CD4-positive, alpha-beta memory T cell (primary cell): ENCODE data around the gene P4HA1. TPM values are rescaled to one million over a fixed set of nuclear protein-coding genes. Genes with fewer than 3 reads are reported as not detected.
A peak's percentile ranks its signal among the peaks of the same experiment; 100 is the strongest.

Experiments
- CTCF ChIA-PET: fragments of 350-600 bp; sonication (Branson Sonifier 250); formaldehyde crosslinking; loops from one replicate; lab custom pipeline; 2021; ENCODE audit warnings: inconsistent platforms; ENCODE audit not compliant: partially characterized antibody; lab: Charles Lee
- POLR2A ChIA-PET: fragments of 350-600 bp; sonication (Branson Sonifier 250); formaldehyde crosslinking; loops from one replicate; lab custom pipeline; 2021; ENCODE audit not compliant: partially characterized antibody; lab: Charles Lee
- DNase-seq, 5 donors: peaks; one replicate each; pipeline versions ENCODE4 v3.0.0 to v3.0.0-alpha.2; 2020 to 2022; ENCODE audit warnings: mixed read lengths in 1 of 5
- H3K27ac ChIP-seq: one replicate; pipeline ENCODE4 v1.7.0; 2013; ENCODE audit warnings: low read depth, low read length
- H3K27me3 ChIP-seq: 2 replicates; pipeline ENCODE4 v1.7.0; 2013; ENCODE audit warnings: mild to moderate bottlenecking, low read length, moderate library complexity; ENCODE audit not compliant: insufficient read depth
- H3K36me3 ChIP-seq: 2 replicates; pipeline ENCODE4 v1.7.0; 2013; ENCODE audit warnings: mild to moderate bottlenecking, low read length, moderate library complexity; ENCODE audit not compliant: insufficient read depth
- H3K4me1 ChIP-seq: 2 replicates; pipeline ENCODE4 v1.7.0; 2013; ENCODE audit warnings: mild to moderate bottlenecking, low read length, moderate library complexity; ENCODE audit not compliant: insufficient read depth
- H3K4me3 ChIP-seq, 2 donors: one replicate each; pipeline ENCODE4 v1.7.0; 2013; ENCODE audit warnings: low read length in 2 of 2, mild to moderate bottlenecking in 1 of 2
- H3K9me3 ChIP-seq, 2 donors: one replicate each; pipeline ENCODE4 v1.7.0; 2013; ENCODE audit warnings: low read length in 2 of 2, control low read depth in 1 of 2; ENCODE audit not compliant: control insufficient read depth in 1 of 2
- H3K27ac Mint-ChIP-seq, 7 donors: one replicate each; pipeline ENCODE4 v1.8.0; 2020 to 2021; ENCODE audit warnings: mixed read lengths in 7 of 7, mild to moderate bottlenecking in 6 of 7, inconsistent platforms in 3 of 7, moderate library complexity in 3 of 7
- H3K27me3 Mint-ChIP-seq, 2 donors: one replicate each; pipeline ENCODE4 v1.8.0; 2020 to 2021; ENCODE audit warnings: mixed read lengths in 2 of 2
- H3K36me3 Mint-ChIP-seq, 2 donors: one replicate each; pipeline ENCODE4 v1.8.0; 2020 to 2021; ENCODE audit warnings: mixed read lengths in 2 of 2, inconsistent platforms in 1 of 2, mild to moderate bottlenecking in 1 of 2
- H3K4me1 Mint-ChIP-seq, 4 donors: one replicate each; pipeline ENCODE4 v1.8.0; 2020 to 2021; ENCODE audit warnings: mixed read lengths in 4 of 4, mild to moderate bottlenecking in 1 of 4
- H3K4me3 Mint-ChIP-seq, 8 donors: one replicate each; pipeline ENCODE4 v1.8.0; 2020 to 2021; ENCODE audit warnings: mixed read lengths in 8 of 8, mild to moderate bottlenecking in 7 of 8, moderate library complexity in 6 of 8, inconsistent platforms in 3 of 8
- H3K9me3 Mint-ChIP-seq, 8 donors: one replicate each; pipeline ENCODE4 v1.8.0; 2020 to 2021; ENCODE audit warnings: mixed read lengths in 8 of 8, mild to moderate bottlenecking in 5 of 8, inconsistent platforms in 3 of 8, moderate library complexity in 1 of 8
- intact Hi-C: fragments of 100-400 bp; cut with micrococcal nuclease; formaldehyde crosslinking; loops from one replicate; pipeline ENCODE4 v1.15.1; 2023
- polyA plus RNA-seq, 2 donors: library from polyadenylated mRNA; unstranded; fragments of 300-500 nt; fragmentation: Illumina TruSeq; gene quantifications; one replicate each; pipeline ENCODE4 v1.2.3, GENCODE V29; 2021
- total RNA-seq, 2 experiments: library from RNA; stranded (reverse); gene quantifications; one replicate each; pipeline ENCODE4 v1.2.3, GENCODE V29; 2021

Gene P4HA1
- 10 to 100 TPM; 17.8 to 18.6 TPM for total RNA-seq
- 10 to 100 TPM; 22.9 to 41.4 TPM for polyA plus RNA-seq

- DNase-seq, result peak; percentile 94 to 98 (median 95)
- Histone ChIP-seq H3K27me3 (no peaks in the 10 kb centered on the region), H3K4me3 (peak within 1 kb of the TSS; percentile 52 to 95), H3K36me3 (no peaks in the 10 kb centered on the region), H3K9me3 (no peaks in the 10 kb centered on the region), H3K4me1 (peaks cover 22% of the 10 kb centered on the region), H3K27ac (peak within 1 kb of the TSS; percentile 87)
- peaks cover 13 to 53% (median 29%) of the 10 kb centered on the region in 4 donors for H3K4me1 Mint-ChIP-seq
- CTCF ChIA-PET, result interaction anchor here (0.6 to 6.8 kb wide), 35 partner anchors 9 to 744 kb away, joined by 3 to 158 read pairs (median 5); partner anchors contain the start of genes DNAJB12, ECD, FAM149B1 and MRPS16
- H3K27me3 Mint-ChIP-seq, result no peaks in the 10 kb centered on the region
- POLR2A ChIA-PET, result interaction anchor here (0.7 to 3.6 kb wide), 32 partner anchors 10 to 1009 kb away, joined by 3 to 51 read pairs (median 5); partner anchors contain the start of genes ANXA7, CFAP70, DNAJB12 and DNAJC9
- H3K27ac Mint-ChIP-seq, result peak within 1 kb of the TSS; percentile 91 to 99 (median 96)
- peaks cover 0 to 4% (median 0%) of the 10 kb centered on the region in 8 donors for H3K9me3 Mint-ChIP-seq
- peak within 1 kb of the TSS; percentile 87 to 96 (median 94) for H3K4me3 Mint-ChIP-seq
- peaks cover 4 to 16% of the 10 kb centered on the region in 2 donors for H3K36me3 Mint-ChIP-seq
- intact Hi-C loops, result loop anchor here (1.0 to 10.0 kb wide), 9 partner anchors 14 to 528 kb away; partner anchors contain the start of genes ANXA7, CFAP70, DNAJC9 and ECD
Observed at GRCh38 chr10:73096449-73097304, at the start of gene P4HA1. P4HA1 (minus strand) TSS chr10:73096866; CDS start chr10:73074883, 21,983 bp downstream.

DNA sequence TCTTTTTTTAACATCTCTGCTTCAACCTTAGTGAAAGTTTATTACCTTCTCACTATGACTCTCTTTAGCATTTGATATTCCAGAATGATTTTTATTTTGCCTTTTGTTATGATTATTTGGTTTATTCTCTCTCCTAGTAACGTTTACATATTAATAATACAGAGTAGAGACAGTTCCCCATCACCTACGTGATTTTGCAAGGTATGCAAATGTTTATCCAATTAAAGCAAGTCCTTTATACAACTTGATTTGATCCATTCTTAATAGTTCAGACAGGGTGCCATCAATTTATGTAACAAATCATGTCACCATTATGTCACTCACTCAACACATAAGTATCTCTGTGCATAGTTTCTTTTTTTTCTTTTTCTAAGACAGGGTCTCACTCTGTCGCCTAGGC is 44.9 kb upstream of the P4HA1 start:
- no peaks in the 10 kb centered on the region for H3K4me1 ChIP-seq
- no peaks in the 10 kb centered on the region for H3K27me3 Mint-ChIP-seq
- no peaks in the 10 kb centered on the region for H3K9me3 Mint-ChIP-seq
- CTCF ChIA-PET, result no interaction called here
- no peak overlapping the region for H3K4me3 ChIP-seq
- no peaks in the 10 kb centered on the region for H3K27me3 ChIP-seq
- no peak overlapping the region for H3K27ac ChIP-seq
- no peak for DNase-seq
- peak overlapping the region in 1 of 7 donors; percentile 41 for H3K27ac Mint-ChIP-seq
- no peaks in the 10 kb centered on the region for H3K9me3 ChIP-seq
- H3K36me3 ChIP-seq, result peaks cover 40% of the 10 kb centered on the region
- intact Hi-C loops, result no loop called here
- no peak overlapping the region for H3K4me3 Mint-ChIP-seq
- POLR2A ChIA-PET, result no interaction called here
- H3K36me3 Mint-ChIP-seq, result peaks cover 34 to 55% of the 10 kb centered on the region in 2 donors
- H3K4me1 Mint-ChIP-seq, result no peaks in the 10 kb centered on the region

DNA sequence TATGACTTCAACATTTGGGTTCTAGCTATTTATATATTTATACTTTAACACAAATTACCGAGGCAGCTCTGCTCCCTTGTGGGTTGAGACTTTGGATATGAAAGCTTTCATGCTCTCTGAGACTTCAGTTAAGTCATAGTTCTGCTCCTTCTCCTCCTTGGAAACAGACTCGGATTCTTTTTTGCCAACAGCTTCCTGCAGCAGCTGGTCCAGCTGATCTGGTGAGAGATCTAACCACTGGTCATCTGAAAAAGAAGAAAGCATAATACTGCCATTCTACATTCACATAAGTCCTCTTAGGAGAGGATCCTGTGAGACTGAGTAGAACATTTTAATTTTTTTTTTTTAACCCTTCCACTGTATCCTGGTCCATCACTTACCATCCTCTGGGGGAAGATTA is 42.6 kb upstream of the P4HA1 start:
- intact Hi-C loops, result no loop called here
- Mint-ChIP-seq H3K27ac (peak overlapping the region in 1 of 7 donors; percentile 21), H3K36me3 (peaks cover 43 to 59% of the 10 kb centered on the region in 2 donors), H3K9me3 (no peaks in the 10 kb centered on the region), H3K27me3 (no peaks in the 10 kb centered on the region), H3K4me1 (no peaks in the 10 kb centered on the region), H3K4me3 (no peak overlapping the region)
- Histone ChIP-seq H3K9me3 (no peaks in the 10 kb centered on the region), H3K27ac (no peak overlapping the region), H3K4me3 (no peak overlapping the region), H3K27me3 (no peaks in the 10 kb centered on the region), H3K4me1 (no peaks in the 10 kb centered on the region), H3K36me3 (peaks cover 48% of the 10 kb centered on the region)
- CTCF ChIA-PET, result interaction anchor here (0.5 to 1.4 kb wide), 4 partner anchors 10 to 426 kb away, joined by 3 to 8 read pairs (median 3); no protein-coding TSS in a partner anchor
- POLR2A ChIA-PET, result interaction anchor here (2.1 kb wide), 1 partner anchor 43 kb away, joined by 6 read pairs; no protein-coding TSS in a partner anchor
- DNase-seq, result no peak

GRCh38 chr10:73136627-73137026 is 40.0 kb upstream of the P4HA1 start:
- Mint-ChIP-seq H3K9me3 (no peaks in the 10 kb centered on the region), H3K27me3 (no peaks in the 10 kb centered on the region), H3K36me3 (peaks cover 50 to 67% of the 10 kb centered on the region in 2 donors), H3K27ac (peak overlapping the region in 2 of 7 donors; percentile 4 to 60), H3K4me1 (no peaks in the 10 kb centered on the region), H3K4me3 (no peak overlapping the region)
- H3K36me3 ChIP-seq, result peaks cover 54% of the 10 kb centered on the region
- CTCF ChIA-PET, result interaction anchor here (6.2 kb wide), 1 partner anchor 40 kb away, joined by 37 read pairs; the partner anchor contains the start of gene P4HA1
- H3K27ac ChIP-seq, result no peak overlapping the region
- intact Hi-C loops, result no loop called here
- H3K4me3 ChIP-seq, result no peak overlapping the region
- H3K9me3 ChIP-seq, result no peaks in the 10 kb centered on the region
- POLR2A ChIA-PET, result interaction anchor here (0.7 kb wide), 1 partner anchor 40 kb away, joined by 3 read pairs; the partner anchor contains the start of gene P4HA1
- H3K4me1 ChIP-seq, result no peaks in the 10 kb centered on the region
- no peak for DNase-seq
- no peaks in the 10 kb centered on the region for H3K27me3 ChIP-seq

DNA sequence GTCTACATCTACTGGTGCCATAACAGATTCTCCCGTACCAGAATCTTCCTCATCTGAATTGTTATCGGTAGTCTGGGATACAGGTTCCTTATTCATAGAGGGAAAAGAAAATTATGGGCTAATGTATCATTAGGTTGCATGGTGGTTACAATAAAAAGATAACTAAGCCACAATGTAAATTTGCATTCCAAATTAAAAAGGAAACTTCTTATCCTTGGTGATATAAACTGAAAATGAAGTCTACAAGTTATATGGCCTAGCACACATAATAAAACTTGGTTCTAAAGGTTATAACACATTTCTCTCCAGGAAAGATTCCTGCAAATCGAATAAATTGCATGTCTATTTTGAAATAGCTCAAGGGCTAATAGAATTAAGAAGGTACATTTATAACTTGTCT is 38.1 kb upstream of the P4HA1 start:
- Mint-ChIP-seq H3K27me3 (no peaks in the 10 kb centered on the region), H3K9me3 (no peaks in the 10 kb centered on the region), H3K36me3 (peaks cover 54 to 74% of the 10 kb centered on the region in 2 donors), H3K27ac (no peak overlapping the region), H3K4me1 (no peaks in the 10 kb centered on the region), H3K4me3 (no peak overlapping the region)
- Histone ChIP-seq H3K27ac (no peak overlapping the region), H3K36me3 (peaks cover 58% of the 10 kb centered on the region), H3K4me1 (no peaks in the 10 kb centered on the region), H3K4me3 (no peak overlapping the region), H3K9me3 (no peaks in the 10 kb centered on the region), H3K27me3 (no peaks in the 10 kb centered on the region)
- CTCF ChIA-PET, result interaction anchor here (1.2 to 6.2 kb wide), 2 partner anchors 24 to 38 kb away, joined by 6 to 37 read pairs; partner anchors contain the start of gene P4HA1
- no peak for DNase-seq
- intact Hi-C loops, result loop anchor here (5.0 kb wide), 1 partner anchor 37 kb away; the partner anchor contains the start of gene P4HA1
- POLR2A ChIA-PET, result interaction anchor here (1.1 to 3.2 kb wide), 2 partner anchors 32 to 38 kb away, joined by 3 to 10 read pairs; partner anchors contain the start of gene P4HA1

GRCh38 chr10:73131913-73132686 is 35.4 kb upstream of the P4HA1 start:
- H3K27ac Mint-ChIP-seq, result peak overlapping the region in 2 of 7 donors; percentile 37 to 72
- intact Hi-C loops, result loop anchor here (5.0 kb wide), 1 partner anchor 35 kb away; the partner anchor contains the start of gene P4HA1
- Histone ChIP-seq H3K36me3 (peaks cover 55% of the 10 kb centered on the region), H3K27me3 (no peaks in the 10 kb centered on the region), H3K9me3 (no peaks in the 10 kb centered on the region), H3K4me3 (no peak overlapping the region), H3K27ac (no peak overlapping the region), H3K4me1 (no peaks in the 10 kb centered on the region)
- H3K36me3 Mint-ChIP-seq, result peaks cover 48 to 63% of the 10 kb centered on the region in 2 donors
- ChIA-PET CTCF (interaction anchor here (6.2 kb wide), 1 partner anchor 36 kb away, joined by 37 read pairs; the partner anchor contains the start of gene P4HA1), POLR2A (no interaction called here)
- no peaks in the 10 kb centered on the region for H3K27me3 Mint-ChIP-seq
- H3K4me1 Mint-ChIP-seq, result no peaks in the 10 kb centered on the region
- no peak overlapping the region for H3K4me3 Mint-ChIP-seq
- no peaks in the 10 kb centered on the region for H3K9me3 Mint-ChIP-seq
- DNase-seq, result no peak
